Posterior vena cava (tissue), 2 donors: ENCODE results near the gene PRKD2. TPM values are rescaled to one million over a fixed set of nuclear protein-coding genes. Genes with fewer than 3 reads are reported as not detected.
"Not testable (repeated sequence)": the region's sequence is repeated elsewhere in the genome, so short reads cannot be mapped to it uniquely, and the experiment has no call there.

ENCODE experiments used
- DNase-seq: peaks from one replicate; pipeline ENCODE4 v3.0.0-alpha.2; 2020; ENCODE audit warnings: low spot score
- intact Hi-C, 2 donors: fragments of 100-400 bp; cut with DNase I; formaldehyde crosslinking; loops; one replicate each; pipeline versions ENCODE4 v1.14.1 to v1.14.2; 2022 to 2023
- microRNA-seq, 2 donors: library from miRNA; unstranded; fragments of <30 nt; microRNA quantifications; one replicate each; pipeline ENCODE4 v1.2.0, GENCODE V29; 2020 to 2021; ENCODE audit warnings: borderline microRNAs expressed in 2 of 2
- total RNA-seq, 2 donors: library from RNA; stranded (reverse); fragmentation: NEBNext Ultra II Directional; extraction: Animal tissue kit (Norgen Biotek cat#: 25700); gene quantifications; one replicate each; pipeline ENCODE4 v1.2.1, GENCODE V29; 2021
- donor health status: DM: yes; HTN: yes; CAD: no.
- donor health status: DM: yes; HTN: yes; CAD: no.

Gene PRKD2
- total RNA-seq, 2 donors from 2014 or later = 25.5 to 25.6 TPM

DNA sequence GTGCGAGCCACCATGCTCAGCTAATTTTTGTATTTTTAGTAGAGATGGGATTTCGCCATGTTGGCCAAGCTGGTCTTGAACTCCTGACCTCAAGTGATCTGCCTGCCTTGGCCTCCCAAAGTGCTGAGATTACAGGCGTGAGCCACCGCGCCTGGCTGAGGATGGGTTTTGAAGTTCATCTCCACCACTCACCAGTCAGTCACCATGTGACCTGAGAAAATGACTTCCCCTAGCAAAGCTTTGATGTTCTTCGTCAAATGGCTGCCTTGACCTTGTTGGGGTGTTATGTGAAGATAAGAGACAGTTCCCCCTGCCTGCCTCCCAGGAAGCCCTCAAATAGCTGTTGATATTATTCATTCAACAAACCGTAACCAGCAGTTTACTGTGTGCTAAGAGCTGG, 87.9 kb downstream of the PRKD2 start:
- intact Hi-C loops, DNase-seq: not testable (repeated sequence)

- intact Hi-C loops = no loop called here
- no peak for DNase-seq
These were observed 90.5 kb downstream of the PRKD2 start for GRCh38 chr19:46626446-46626845.

- intact Hi-C loops = no loop called here
- DNase-seq = no peak
These were observed 91.2 kb downstream of the PRKD2 start for GRCh38 chr19:46625731-46626130.

DNA sequence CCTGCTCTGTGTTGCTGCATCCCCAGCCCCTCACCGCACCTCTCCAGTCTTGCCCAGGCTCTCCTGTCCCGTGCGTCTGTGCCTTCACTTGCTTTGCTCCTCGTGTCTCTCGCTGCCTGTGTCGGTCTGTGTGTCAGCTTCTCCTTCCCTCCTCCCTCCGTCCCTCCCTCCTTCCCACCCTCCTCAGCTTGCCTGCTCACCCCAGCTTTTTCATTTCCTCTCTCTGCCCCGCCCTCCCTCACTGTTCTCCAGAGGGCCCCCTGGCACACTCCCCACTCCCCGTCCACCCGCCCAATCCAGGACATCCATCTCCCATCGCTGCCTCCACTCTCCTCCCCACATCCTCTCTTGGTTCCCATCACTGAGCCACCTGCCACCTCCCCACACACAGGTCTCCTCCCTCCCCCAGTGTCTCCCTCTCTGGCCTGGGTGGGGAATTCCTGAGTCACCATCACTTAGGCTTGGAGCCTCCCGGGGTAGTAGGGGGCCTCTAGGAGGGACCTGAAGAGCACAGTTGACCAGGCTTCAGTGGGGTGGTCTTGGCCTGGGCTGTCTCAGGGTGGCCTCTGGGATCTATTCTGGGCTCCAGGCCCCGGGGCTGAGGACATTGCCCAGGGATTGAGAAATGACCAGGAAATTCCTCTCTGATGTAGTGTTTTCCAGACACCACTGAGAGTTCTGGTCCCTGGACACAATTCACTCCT, 91.8 kb downstream of the PRKD2 start, which contains the start of gene PTGIR:
Gene PTGIR, minus strand, starts transcription at position 132 of the 704 bp plus-strand sequence. CDS start 864 bp downstream, outside the sequence.
- intact Hi-C loops = no loop called here

More for the DNA sequence above, 91.8 kb downstream of the PRKD2 start, which contains the start of gene PTGIR:
- DNase-seq = peak; percentile 96

Small RNA genes within 50 kb of the gene (microRNA-seq; reads per million reads assigned to microRNA genes)
- gene MIR320E = 3.9 to 4.4 reads per million in 2 donors

Other genes with a start within 250 kb of the PRKD2 start
- 1 to 10 TPM; 4.6 to 7.8 TPM for gene PNMA8A, start 245.6 kb downstream of the PRKD2 start, total RNA-seq
- 1 to 10 TPM; 1.8 to 3.8 TPM for gene PNMA8B, start 221.2 kb downstream of the PRKD2 start, total RNA-seq
- gene CALM3, start 115.8 kb downstream of the PRKD2 start, total RNA-seq = 100 to 1,000 TPM; 182 to 244 TPM
- 10 to 100 TPM; 17.3 to 29.8 TPM for gene PTGIR, start 92.0 kb downstream of the PRKD2 start, total RNA-seq
- not detected for gene GNG8, start 80.9 kb downstream of the PRKD2 start, total RNA-seq
- 100 to 1,000 TPM in 1 of 2 donors, 10 to 100 TPM in 1; 72.0 to 122 TPM for gene DACT3, start 55.9 kb downstream of the PRKD2 start, total RNA-seq
- gene FKRP, start 28.9 kb upstream of the PRKD2 start, total RNA-seq = 10 to 100 TPM; 15.2 to 18.6 TPM
- 10 to 100 TPM; 58.6 to 71.8 TPM for gene STRN4, start 29.3 kb upstream of the PRKD2 start, total RNA-seq
- gene SLC1A5, start 71.5 kb upstream of the PRKD2 start, total RNA-seq = 10 to 100 TPM; 56.6 to 95.5 TPM
- gene AP2S1, start 133.7 kb upstream of the PRKD2 start, total RNA-seq = 100 to 1,000 TPM in 1 of 2 donors, 10 to 100 TPM in 1; 98.0 to 139 TPM
- gene ARHGAP35, start 143.9 kb upstream of the PRKD2 start, total RNA-seq = 10 to 100 TPM; 49.8 to 57.4 TPM